Heart right ventricle (tissue), 16 donors: ENCODE measurements around the gene CHRNB4. TPM values are rescaled to one million over a fixed set of nuclear protein-coding genes. Genes with fewer than 3 reads are reported as not detected.

Experiments
- ATAC-seq, 8 donors: fragments of 200-7000 bp; cut with Tn5 transposase; one replicate each; pipeline ENCODE4 v1.9.1; 2020; ENCODE audit warnings: mild to moderate bottlenecking in 8 of 8, moderate library complexity in 8 of 8, moderate number of reproducible peaks in 1 of 8
- DNase-seq, 2 donors: peaks; one replicate each; pipeline ENCODE4 v3.0.0-alpha.2; 2020
- H3K27ac ChIP-seq, 10 donors: fragments of 200-600 bp; sonication (generic) in 2 of 10; one replicate each; pipeline versions ENCODE4 v1.5.0 to v1.8.0; 2020 to 2022; ENCODE audit warnings: mild to moderate bottlenecking in 3 of 10
- H3K27me3 ChIP-seq, 7 donors: fragments of 200-600 bp; one replicate each; pipeline ENCODE4 v1.8.0; 2021 to 2022; ENCODE audit warnings: mild to moderate bottlenecking in 2 of 7
- H3K36me3 ChIP-seq, 9 donors: fragments of 200-600 bp; sonication (generic) in 1 of 9; one replicate each; pipeline versions ENCODE4 v1.5.0 to v1.8.0; 2020 to 2022; ENCODE audit warnings: mild to moderate bottlenecking in 2 of 9
- H3K4me1 ChIP-seq, 9 donors: fragments of 200-600 bp; sonication (generic) in 1 of 9; one replicate each; pipeline versions ENCODE4 v1.5.0 to v1.8.0; 2020 to 2022; ENCODE audit warnings: mild to moderate bottlenecking in 4 of 9
- H3K4me3 ChIP-seq, 10 donors: fragments of 200-600 bp; sonication (generic) in 2 of 10; one replicate each; pipeline versions ENCODE4 v1.5.0 to v1.8.0; 2020 to 2022; ENCODE audit warnings: mild to moderate bottlenecking in 7 of 10, moderate library complexity in 2 of 10
- H3K9me3 ChIP-seq, 11 donors: fragments of 200-600 bp in 10 of 11; sonication (generic) in 2 of 11; one replicate each; pipeline versions ENCODE4 v1.5.0 to v1.8.0; 2013 to 2022; ENCODE audit warnings: mild to moderate bottlenecking in 2 of 11, control low read depth in 1 of 11, moderate library complexity in 1 of 11
- WGBS, 2 donors: extraction: QIAGEN DNeasy Blood & Tissue Kit; methylation state at CpG; one replicate each; pipeline ENCODE4 v1.1.7; 2013; ENCODE audit warnings: inconsistent platforms in 1 of 2; 5-methylcytosine and 5-hydroxymethylcytosine counted together
- intact Hi-C, 10 donors: fragments of 100-400 bp; cut with DNase I; formaldehyde crosslinking; loops; one replicate each; pipeline versions ENCODE4 v1.11.1 to v1.14.2; 2022
- polyA plus RNA-seq, 2 donors: library from polyadenylated mRNA; stranded (reverse); fragments of 200-250 nt; gene quantifications; one replicate each; pipeline ENCODE4 v1.2.3, GENCODE V29; 2013
- total RNA-seq, 10 donors: library from RNA; stranded (reverse); fragmentation: NEBNext Ultra II Directional in 3 of 10; extraction: Animal tissue kit (Norgen Biotek cat#: 25700) in 3 of 10; gene quantifications; one replicate each; pipeline versions ENCODE4 v1.2.1 to v1.2.4, GENCODE V29; 2021 to 2023
- TF ChIP-seq, protein P1 (sequence below), 9 donors: fragments of 200-600 bp; sonication (generic) in 2 of 9; IDR thresholded peaks; one replicate each; pipeline versions ENCODE4 v1.5.0 to v1.8.0; 2021 to 2022; ENCODE audit warnings: antibody characterized with exemption in 9 of 9, mild to moderate bottlenecking in 5 of 9, moderate library complexity in 1 of 9
- donor health status: Arrhythmogenic right ventricular cardiomyopathy.
- donor health status: ischemic (EF 13 %, LVEDD 7.1; RV severe dilation, severe dysfunction).
- donor health status: healthy with polysubstance abuse.
- donor health status: DM: no; HTN: yes; CAD: no.
- donor health status: DM: no; HTN: no; CAD: no.
- donor health status: ischemic (EF 25% LVEDD 6.9; RV normal size, moderate dysfunction).
- donor health status: ischemic (EF 25% LVEDD 5.7; RV mildly dilated, moderate dysfunction).
- donor health status: healthy.
- donor health status: DM: yes; HTN: yes; CAD: no.
- donor health status: Ischemic cardiomyopathy.
- donor health status: ischemic (EF 35%, LVEDD 5.7; RV mildly dilated, moderate dysfunction).
- donor health status: nonischemic (EF 11% LVEDD 7.7; RV severe dilation, severe dysfunction).
- donor health status: DM: yes; HTN: yes; CAD: no.
- donor health status: PGD.
- donor health status: ischemic (EF 29% LVEDD 5.4; RV normal size, mild dysfunction).
- donor health status: nonischemic (EF 23%, LVEDD 6.1; RV moderate dilation, normal function).

The CHRNB4 gene
- total and polyA plus RNA-seq, 12 donors, result 0.01 to 0.13 (median 0.11) TPM; not detected in 9

DNA sequence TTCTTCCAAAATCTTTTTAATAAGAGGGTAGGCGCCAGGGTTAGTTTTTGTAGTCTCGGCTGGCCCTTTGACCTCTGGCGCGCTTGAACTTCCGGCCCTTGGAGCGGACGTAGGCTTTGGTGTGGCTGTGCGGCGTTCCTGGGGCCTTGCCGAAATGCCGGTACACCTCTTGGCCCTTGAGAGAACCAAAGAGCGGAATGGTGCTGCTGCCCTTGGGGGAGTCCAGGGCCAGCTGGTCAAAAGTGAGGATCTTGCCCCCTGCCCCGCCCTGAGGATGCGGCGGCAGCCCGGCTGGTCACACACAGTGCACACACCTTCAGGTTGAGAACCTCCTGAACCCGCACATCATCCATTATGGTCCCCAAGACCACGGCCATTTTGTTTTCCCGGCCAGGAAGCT, 20.0 kb upstream of the CHRNB4 start:
- no peak overlapping the region for H3K27ac ChIP-seq
- H3K4me1 ChIP-seq, result no peaks in the 10 kb centered on the region
- H3K27me3 ChIP-seq, result peaks cover 0 to 7% (median 0%) of the 10 kb centered on the region in 7 donors
- H3K9me3 ChIP-seq, result no peaks in the 10 kb centered on the region
- TF ChIP-seq, protein P1, sequence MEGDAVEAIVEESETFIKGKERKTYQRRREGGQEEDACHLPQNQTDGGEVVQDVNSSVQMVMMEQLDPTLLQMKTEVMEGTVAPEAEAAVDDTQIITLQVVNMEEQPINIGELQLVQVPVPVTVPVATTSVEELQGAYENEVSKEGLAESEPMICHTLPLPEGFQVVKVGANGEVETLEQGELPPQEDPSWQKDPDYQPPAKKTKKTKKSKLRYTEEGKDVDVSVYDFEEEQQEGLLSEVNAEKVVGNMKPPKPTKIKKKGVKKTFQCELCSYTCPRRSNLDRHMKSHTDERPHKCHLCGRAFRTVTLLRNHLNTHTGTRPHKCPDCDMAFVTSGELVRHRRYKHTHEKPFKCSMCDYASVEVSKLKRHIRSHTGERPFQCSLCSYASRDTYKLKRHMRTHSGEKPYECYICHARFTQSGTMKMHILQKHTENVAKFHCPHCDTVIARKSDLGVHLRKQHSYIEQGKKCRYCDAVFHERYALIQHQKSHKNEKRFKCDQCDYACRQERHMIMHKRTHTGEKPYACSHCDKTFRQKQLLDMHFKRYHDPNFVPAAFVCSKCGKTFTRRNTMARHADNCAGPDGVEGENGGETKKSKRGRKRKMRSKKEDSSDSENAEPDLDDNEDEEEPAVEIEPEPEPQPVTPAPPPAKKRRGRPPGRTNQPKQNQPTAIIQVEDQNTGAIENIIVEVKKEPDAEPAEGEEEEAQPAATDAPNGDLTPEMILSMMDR (IDR thresholded peaks at IDR 0.05), result no peak
- intact Hi-C loops, result no loop called here
- ATAC-seq, result no peak
- H3K4me3 ChIP-seq, result no peak overlapping the region
- 96 to 97% methylated on average over 19 of the region's 19 CpGs for WGBS, 2 donors
- DNase-seq, result no peak
- H3K36me3 ChIP-seq, result no peaks in the 10 kb centered on the region

GRCh38 chr15:78660584-78660983, 19.6 kb upstream of the CHRNB4 start:
- H3K4me1 ChIP-seq, result no peaks in the 10 kb centered on the region
- TF ChIP-seq, protein P1 (IDR thresholded peaks at IDR 0.05), result no peak
- no peak overlapping the region for H3K4me3 ChIP-seq
- peaks cover 0 to 7% (median 0%) of the 10 kb centered on the region in 7 donors for H3K27me3 ChIP-seq
- H3K9me3 ChIP-seq, result no peaks in the 10 kb centered on the region
- WGBS, 2 donors, result 76 to 78% methylated on average over 9 of the region's 9 CpGs
- DNase-seq (no peak), ATAC-seq (no peak)
- H3K27ac ChIP-seq, result no peak overlapping the region
- no peaks in the 10 kb centered on the region for H3K36me3 ChIP-seq
- intact Hi-C loops, result no loop called here

- Histone ChIP-seq H3K4me3 (no peak overlapping the region), H3K27me3 (peaks cover 0 to 7% (median 0%) of the 10 kb centered on the region in 7 donors), H3K27ac (no peak overlapping the region), H3K9me3 (no peaks in the 10 kb centered on the region), H3K36me3 (no peaks in the 10 kb centered on the region), H3K4me1 (no peaks in the 10 kb centered on the region)
- intact Hi-C loops, result no loop called here
- ATAC-seq (no peak), DNase-seq (no peak)
- TF ChIP-seq, protein P1 (IDR thresholded peaks at IDR 0.05), result no peak
These were observed 17.8 kb upstream of the CHRNB4 start for GRCh38 chr15:78658823-78659222.

DNA sequence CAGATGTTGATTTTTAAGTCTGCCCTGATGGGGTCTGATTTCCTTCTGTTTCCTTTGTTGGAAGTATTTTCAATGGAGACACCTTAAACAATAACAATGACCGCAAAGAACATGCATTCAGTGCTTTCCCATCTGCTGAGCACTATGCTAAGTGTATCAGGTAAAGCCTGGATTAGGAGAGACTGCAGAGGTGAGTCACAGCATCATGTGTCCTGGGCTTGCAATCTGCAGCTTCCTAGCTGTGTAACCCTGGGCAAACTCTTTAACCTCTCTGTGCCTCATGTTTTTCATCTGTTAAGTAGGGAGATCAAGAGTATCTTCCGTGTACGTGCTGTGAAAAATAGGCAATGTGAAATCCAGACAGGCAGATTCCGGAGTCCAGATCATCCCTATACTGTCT, 13.3 kb upstream of the CHRNB4 start:
- intact Hi-C loops, result no loop called here
- 83 to 88% methylated on average over 4 of the region's 4 CpGs for WGBS, 2 donors
- ATAC-seq, result no peak

More for the DNA sequence above, 13.3 kb upstream of the CHRNB4 start:
- H3K9me3 ChIP-seq, result no peaks in the 10 kb centered on the region
- no peaks in the 10 kb centered on the region for H3K36me3 ChIP-seq
- H3K27me3 ChIP-seq, result peaks cover 0 to 4% (median 0%) of the 10 kb centered on the region in 7 donors
- no peaks in the 10 kb centered on the region for H3K4me1 ChIP-seq
- TF ChIP-seq, protein P1 (IDR thresholded peaks at IDR 0.05), result no peak
- DNase-seq, result no peak
- H3K4me3 ChIP-seq, result no peak overlapping the region
- no peak overlapping the region for H3K27ac ChIP-seq
